ENCODE results near the gene SGCD.

DNA sequence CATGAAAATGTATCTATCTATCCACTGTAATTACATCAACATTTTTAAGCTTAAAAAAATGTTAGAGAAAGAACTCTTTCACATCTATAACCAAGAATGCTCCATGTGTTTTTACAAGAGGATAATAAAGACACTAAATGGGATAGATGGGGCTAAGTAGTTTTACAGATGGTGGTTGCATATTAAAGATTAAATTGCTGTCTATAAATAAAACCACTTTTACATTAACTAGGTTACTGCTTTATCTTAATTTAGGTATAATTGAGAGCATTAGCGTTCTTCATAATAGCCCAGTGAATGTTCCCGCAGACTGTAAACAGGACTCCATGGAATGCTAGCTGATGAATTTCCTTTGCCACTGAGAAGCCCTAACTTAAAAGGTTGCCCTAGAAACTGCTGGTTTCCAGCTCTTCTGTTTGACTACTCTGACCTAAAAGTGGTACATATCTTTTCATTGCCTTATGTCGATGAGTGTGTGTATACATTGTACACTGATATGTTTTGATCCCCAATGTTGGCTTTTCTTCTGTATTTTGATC is 117.9 kb downstream of the SGCD start:
- TF ChIP-seq LEF1 (IDR thresholded peaks at IDR 0.05; ENCODE audit: borderline replicate concordance) (no peak), BHLHE40 (IDR thresholded peaks at IDR 0.05; ENCODE audit: borderline replicate concordance) (no peak), FOXA1 (IDR thresholded peaks at IDR 0.05) (no peak), ARNT (IDR thresholded peaks at IDR 0.05) (no peak), CTBP1 (IDR thresholded peaks at IDR 0.05; ENCODE audit: borderline replicate concordance) (no peak), TARDBP (IDR thresholded peaks at IDR 0.05) (no peak), FOXM1 (IDR thresholded peaks at IDR 0.05; ENCODE audit: borderline replicate concordance) (no peak), SP1 (IDR thresholded peaks at IDR 0.05) (no peak), ELF4 (IDR thresholded peaks at IDR 0.05) (no peak)
- TF ChIP-seq, protein P1, sequence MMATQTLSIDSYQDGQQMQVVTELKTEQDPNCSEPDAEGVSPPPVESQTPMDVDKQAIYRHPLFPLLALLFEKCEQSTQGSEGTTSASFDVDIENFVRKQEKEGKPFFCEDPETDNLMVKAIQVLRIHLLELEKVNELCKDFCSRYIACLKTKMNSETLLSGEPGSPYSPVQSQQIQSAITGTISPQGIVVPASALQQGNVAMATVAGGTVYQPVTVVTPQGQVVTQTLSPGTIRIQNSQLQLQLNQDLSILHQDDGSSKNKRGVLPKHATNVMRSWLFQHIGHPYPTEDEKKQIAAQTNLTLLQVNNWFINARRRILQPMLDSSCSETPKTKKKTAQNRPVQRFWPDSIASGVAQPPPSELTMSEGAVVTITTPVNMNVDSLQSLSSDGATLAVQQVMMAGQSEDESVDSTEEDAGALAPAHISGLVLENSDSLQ (IDR thresholded peaks at IDR 0.05): no peak

Data from HEK293T (cell line).